SK-N-SH treated with all-trans-retinoic acid at 6 μM for 48 hours (cell line): ENCODE measurements around the gene BBS10.

Experiments
- ATAC-seq: fragments of 200-7000 bp; cut with Tn5 transposase; 3 replicates; pipeline ENCODE4 v1.9.1; 2020; ENCODE audit warnings: mild to moderate bottlenecking, moderate library complexity
- ARNTL ChIP-seq: fragments of 450-650 bp; formaldehyde crosslinking; IDR thresholded peaks from 2 replicates; pipeline ENCODE4 v1.5.0; 2020; ENCODE audit warnings: low read depth, mild to moderate bottlenecking, moderate library complexity, borderline replicate concordance
- BACH2 ChIP-seq: fragments of 250-450 bp; sonication (Bioruptor Pico); IDR thresholded peaks from 2 replicates; pipeline ENCODE4 v1.9.0; 2021; ENCODE audit warnings: mild to moderate bottlenecking, borderline replicate concordance
- CREB5 ChIP-seq: fragments of 250-450 bp; sonication (Bioruptor Pico); IDR thresholded peaks from 2 replicates; pipeline ENCODE4 v1.5.1; 2020; ENCODE audit warnings: low read depth, mild to moderate bottlenecking, moderate library complexity
- CSDC2 ChIP-seq: fragments of 250-450 bp; sonication (Bioruptor Pico); IDR thresholded peaks from 2 replicates; pipeline ENCODE4 v1.5.0; 2020; ENCODE audit warnings: mild to moderate bottlenecking, moderate library complexity
- CSRNP3 ChIP-seq: fragments of 250-450 bp; sonication (Bioruptor Pico); IDR thresholded peaks from 2 replicates; pipeline ENCODE4 v1.5.1; 2021; ENCODE audit warnings: mild to moderate bottlenecking, moderate library complexity
- ESRRG ChIP-seq: fragments of 250-450 bp; sonication (Bioruptor Pico); IDR thresholded peaks from 2 replicates; pipeline ENCODE4 v1.6.1; 2021; ENCODE audit warnings: mild to moderate bottlenecking
- OSR1 ChIP-seq: fragments of 250-450 bp; sonication (Bioruptor Pico); IDR thresholded peaks from 2 replicates; pipeline ENCODE4 v1.8.0; 2022; ENCODE audit warnings: moderate library complexity, mild to moderate bottlenecking, inconsistent platforms
- PPARA ChIP-seq: fragments of 250-450 bp; sonication (Bioruptor Pico); IDR thresholded peaks from 2 replicates; pipeline ENCODE4 v1.5.0; 2020; ENCODE audit warnings: mild to moderate bottlenecking, borderline replicate concordance
- RARB ChIP-seq: fragments of 250-450 bp; sonication (Bioruptor Pico); IDR thresholded peaks from 2 replicates; pipeline ENCODE4 v1.8.0; 2021; ENCODE audit warnings: mild to moderate bottlenecking, moderate library complexity
- TCF4 ChIP-seq: fragments of 250-450 bp; sonication (Bioruptor Pico); IDR thresholded peaks from 2 replicates; pipeline ENCODE4 v1.8.0; 2021; ENCODE audit warnings: mild to moderate bottlenecking, moderate library complexity, borderline replicate concordance
- TSHZ2 ChIP-seq: fragments of 250-450 bp; sonication (Bioruptor Pico); IDR thresholded peaks from 2 replicates; pipeline ENCODE4 v1.5.0; 2020; ENCODE audit warnings: mild to moderate bottlenecking, moderate library complexity
- ZC3H10 ChIP-seq: fragments of 250-450 bp; sonication (Bioruptor Pico); IDR thresholded peaks from 2 replicates; pipeline ENCODE4 v1.5.1; 2021; ENCODE audit warnings: mild to moderate bottlenecking, moderate library complexity
- ZFP3 ChIP-seq: fragments of 250-450 bp; sonication (Bioruptor Pico); IDR thresholded peaks from 2 replicates; pipeline ENCODE4 v1.5.0; 2020; ENCODE audit warnings: mild to moderate bottlenecking, moderate library complexity
- ZFP30 ChIP-seq: fragments of 450-650 bp; formaldehyde crosslinking; IDR thresholded peaks from 2 replicates; pipeline ENCODE4 v1.5.0; 2022; ENCODE audit warnings: mild to moderate bottlenecking, moderate library complexity
- ZNF565 ChIP-seq: fragments of 450-650 bp; formaldehyde crosslinking; conservative IDR thresholded peaks from 2 replicates; pipeline ENCODE4 v1.5.0; 2020; ENCODE audit warnings: low read depth, mild to moderate bottlenecking, moderate library complexity
- ZNF70 ChIP-seq: fragments of 450-650 bp; formaldehyde crosslinking; IDR thresholded peaks from 2 replicates; pipeline ENCODE4 v1.5.0; 2020; ENCODE audit warnings: mild to moderate bottlenecking, moderate library complexity
- TF ChIP-seq, protein P1 (sequence below): fragments of 250-450 bp; sonication (Bioruptor Pico); IDR thresholded peaks from 2 replicates; pipeline ENCODE4 v1.8.0; 2021; ENCODE audit warnings: low read depth, mild to moderate bottlenecking, moderate library complexity, borderline replicate concordance
- TF ChIP-seq, protein P2 (sequence below): fragments of 250-450 bp; sonication (Bioruptor Pico); IDR thresholded peaks from 2 replicates; pipeline ENCODE4 v1.8.0; 2020; ENCODE audit warnings: mild to moderate bottlenecking, moderate library complexity, borderline replicate concordance

Gene BBS10

GRCh38 chr12:76341436-76342030 lies 6.7 kb downstream of the BBS10 start:
- TF ChIP-seq ZNF70 (CRISPR knock-in tag) (no peak), CSDC2 (CRISPR knock-in tag) (no peak), ZFP3 (CRISPR knock-in tag) (no peak), CREB5 (CRISPR knock-in tag) (no peak), BACH2 (CRISPR knock-in tag) (no peak), PPARA (CRISPR knock-in tag) (no peak), ZNF565 (no peak)
- ATAC-seq: peak; percentile 23; the same call in 2 of the 3 replicates

GRCh38 chr12:76340680-76341435 lies 7.4 kb downstream of the BBS10 start:
- no peak; the same call in 2 of the 3 replicates for ATAC-seq
- no peak for TF ChIP-seq PPARA (CRISPR knock-in tag)
- no peak for TF ChIP-seq CSRNP3
- TF ChIP-seq ZC3H10 (CRISPR knock-in tag): no peak
- TF ChIP-seq ZFP30: no peak
- no peak for TF ChIP-seq ESRRG
- TF ChIP-seq OSR1 (CRISPR knock-in tag): no peak
- no peak for TF ChIP-seq RARB (CRISPR knock-in tag)
- TF ChIP-seq ZNF70 (CRISPR knock-in tag): no peak
- no peak for TF ChIP-seq ARNTL (CRISPR knock-in tag)
- TF ChIP-seq TCF4 (CRISPR knock-in tag): no peak
- TF ChIP-seq, protein P1, sequence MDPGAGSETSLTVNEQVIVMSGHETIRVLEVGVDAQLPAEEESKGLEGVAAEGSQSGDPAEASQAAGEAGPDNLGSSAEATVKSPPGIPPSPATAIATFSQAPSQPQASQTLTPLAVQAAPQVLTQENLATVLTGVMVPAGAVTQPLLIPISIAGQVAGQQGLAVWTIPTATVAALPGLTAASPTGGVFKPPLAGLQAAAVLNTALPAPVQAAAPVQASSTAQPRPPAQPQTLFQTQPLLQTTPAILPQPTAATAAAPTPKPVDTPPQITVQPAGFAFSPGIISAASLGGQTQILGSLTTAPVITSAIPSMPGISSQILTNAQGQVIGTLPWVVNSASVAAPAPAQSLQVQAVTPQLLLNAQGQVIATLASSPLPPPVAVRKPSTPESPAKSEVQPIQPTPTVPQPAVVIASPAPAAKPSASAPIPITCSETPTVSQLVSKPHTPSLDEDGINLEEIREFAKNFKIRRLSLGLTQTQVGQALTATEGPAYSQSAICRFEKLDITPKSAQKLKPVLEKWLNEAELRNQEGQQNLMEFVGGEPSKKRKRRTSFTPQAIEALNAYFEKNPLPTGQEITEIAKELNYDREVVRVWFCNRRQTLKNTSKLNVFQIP (CRISPR knock-in tag): no peak
- TF ChIP-seq, protein P2, sequence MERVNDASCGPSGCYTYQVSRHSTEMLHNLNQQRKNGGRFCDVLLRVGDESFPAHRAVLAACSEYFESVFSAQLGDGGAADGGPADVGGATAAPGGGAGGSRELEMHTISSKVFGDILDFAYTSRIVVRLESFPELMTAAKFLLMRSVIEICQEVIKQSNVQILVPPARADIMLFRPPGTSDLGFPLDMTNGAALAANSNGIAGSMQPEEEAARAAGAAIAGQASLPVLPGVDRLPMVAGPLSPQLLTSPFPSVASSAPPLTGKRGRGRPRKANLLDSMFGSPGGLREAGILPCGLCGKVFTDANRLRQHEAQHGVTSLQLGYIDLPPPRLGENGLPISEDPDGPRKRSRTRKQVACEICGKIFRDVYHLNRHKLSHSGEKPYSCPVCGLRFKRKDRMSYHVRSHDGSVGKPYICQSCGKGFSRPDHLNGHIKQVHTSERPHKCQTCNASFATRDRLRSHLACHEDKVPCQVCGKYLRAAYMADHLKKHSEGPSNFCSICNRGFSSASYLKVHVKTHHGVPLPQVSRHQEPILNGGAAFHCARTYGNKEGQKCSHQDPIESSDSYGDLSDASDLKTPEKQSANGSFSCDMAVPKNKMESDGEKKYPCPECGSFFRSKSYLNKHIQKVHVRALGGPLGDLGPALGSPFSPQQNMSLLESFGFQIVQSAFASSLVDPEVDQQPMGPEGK (CRISPR knock-in tag): no peak
- TF ChIP-seq TSHZ2 (CRISPR knock-in tag): no peak
- no peak for TF ChIP-seq CREB5 (CRISPR knock-in tag)
- no peak for TF ChIP-seq BACH2 (CRISPR knock-in tag)
